Measurements from ENCODE around the gene IVL.

IVL gene

DNA sequence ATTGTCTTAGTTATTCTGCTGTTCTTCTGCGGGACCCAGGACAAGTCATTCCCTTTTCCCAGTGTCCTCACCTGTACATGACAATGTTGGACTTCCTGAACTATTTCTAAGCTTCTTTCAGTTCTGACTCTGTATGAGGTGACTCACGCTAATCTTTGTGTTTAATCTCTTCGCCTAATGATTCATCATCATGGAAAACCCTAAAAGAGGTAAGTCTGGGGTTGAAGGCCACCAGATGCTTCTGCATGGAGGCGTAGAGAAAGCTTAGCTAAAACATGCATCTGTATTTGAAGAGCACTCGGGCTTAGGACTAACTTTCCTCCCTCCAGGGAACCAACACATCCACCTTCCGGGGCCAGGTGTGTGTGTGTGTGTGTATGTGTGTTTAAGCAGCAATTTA is 46.1 kb downstream of the IVL start:
- Histone ChIP-seq H3K9me3 (ENCODE audit: insufficient read depth, low read length) (no peaks in the 10 kb centered on the region), H2AFZ (ENCODE audit: low read depth, low read length) (no peak overlapping the region), H3K9ac (ENCODE audit: low read length) (no peak overlapping the region), H3K27me3 (ENCODE audit: low read depth, low read length) (peaks cover 71% of the 10 kb centered on the region), H3K27ac (ENCODE audit: low read length) (no peak overlapping the region), H3K4me1 (ENCODE audit: low read length) (no peaks in the 10 kb centered on the region), H3K4me3 (ENCODE audit: low read length) (no peak overlapping the region), H4K20me1 (ENCODE audit: insufficient read depth, low read length) (no peaks in the 10 kb centered on the region), H3K4me2 (ENCODE audit: low read length) (no peak overlapping the region), H3K36me3 (replicated peaks; ENCODE audit: low read depth, low read length) (no peaks in the 10 kb centered on the region), H3K79me2 (ENCODE audit: low read length) (no peaks in the 10 kb centered on the region)
- TF ChIP-seq, protein P1, sequence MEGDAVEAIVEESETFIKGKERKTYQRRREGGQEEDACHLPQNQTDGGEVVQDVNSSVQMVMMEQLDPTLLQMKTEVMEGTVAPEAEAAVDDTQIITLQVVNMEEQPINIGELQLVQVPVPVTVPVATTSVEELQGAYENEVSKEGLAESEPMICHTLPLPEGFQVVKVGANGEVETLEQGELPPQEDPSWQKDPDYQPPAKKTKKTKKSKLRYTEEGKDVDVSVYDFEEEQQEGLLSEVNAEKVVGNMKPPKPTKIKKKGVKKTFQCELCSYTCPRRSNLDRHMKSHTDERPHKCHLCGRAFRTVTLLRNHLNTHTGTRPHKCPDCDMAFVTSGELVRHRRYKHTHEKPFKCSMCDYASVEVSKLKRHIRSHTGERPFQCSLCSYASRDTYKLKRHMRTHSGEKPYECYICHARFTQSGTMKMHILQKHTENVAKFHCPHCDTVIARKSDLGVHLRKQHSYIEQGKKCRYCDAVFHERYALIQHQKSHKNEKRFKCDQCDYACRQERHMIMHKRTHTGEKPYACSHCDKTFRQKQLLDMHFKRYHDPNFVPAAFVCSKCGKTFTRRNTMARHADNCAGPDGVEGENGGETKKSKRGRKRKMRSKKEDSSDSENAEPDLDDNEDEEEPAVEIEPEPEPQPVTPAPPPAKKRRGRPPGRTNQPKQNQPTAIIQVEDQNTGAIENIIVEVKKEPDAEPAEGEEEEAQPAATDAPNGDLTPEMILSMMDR (IDR thresholded peaks at IDR 0.05; ENCODE audit: low read depth, low read length): no peak
- no peak for TF ChIP-seq EZH2phosphoT487 (IDR thresholded peaks at IDR 0.05; ENCODE audit: low read depth)

DNA sequence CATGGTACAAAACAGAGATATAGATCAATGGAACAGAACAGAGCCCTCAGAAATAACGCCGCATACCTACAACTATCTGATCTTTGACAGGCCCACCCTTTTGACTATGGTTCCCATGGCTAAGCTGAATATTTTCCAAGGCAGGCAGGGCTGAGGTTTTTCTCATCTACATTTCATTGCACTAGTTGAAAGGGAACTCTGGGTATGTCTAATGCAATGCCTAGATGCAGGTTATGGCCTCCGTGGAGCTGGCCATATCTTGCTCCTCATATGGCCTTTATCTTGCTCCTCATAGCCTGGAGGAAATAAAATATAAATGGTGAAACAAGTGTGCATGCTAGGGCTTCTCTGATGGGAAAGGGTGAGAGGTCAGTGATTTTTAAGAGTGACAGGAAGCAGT is 49.2 kb downstream of the IVL start:
- H3K4me3 ChIP-seq (ENCODE audit: low read length): no peak overlapping the region
- no peak overlapping the region for H2AFZ ChIP-seq (ENCODE audit: low read depth, low read length)
- TF ChIP-seq, protein P1 (IDR thresholded peaks at IDR 0.05; ENCODE audit: low read depth, low read length): no peak
- TF ChIP-seq EZH2phosphoT487 (IDR thresholded peaks at IDR 0.05; ENCODE audit: low read depth): no peak
- H3K9me3 ChIP-seq (ENCODE audit: insufficient read depth, low read length): no peaks in the 10 kb centered on the region
- no peak overlapping the region for H3K27ac ChIP-seq (ENCODE audit: low read length)
- H3K79me2 ChIP-seq (ENCODE audit: low read length): no peaks in the 10 kb centered on the region
- peaks cover 7% of the 10 kb centered on the region for H3K4me1 ChIP-seq (ENCODE audit: low read length)
- no peak overlapping the region for H3K9ac ChIP-seq (ENCODE audit: low read length)
- H3K27me3 ChIP-seq (ENCODE audit: low read depth, low read length): peaks cover 53% of the 10 kb centered on the region
- no peaks in the 10 kb centered on the region for H4K20me1 ChIP-seq (ENCODE audit: insufficient read depth, low read length)
- no peak overlapping the region for H3K4me2 ChIP-seq (ENCODE audit: low read length)
- no peaks in the 10 kb centered on the region for H3K36me3 ChIP-seq (replicated peaks; ENCODE audit: low read depth, low read length)

DNA sequence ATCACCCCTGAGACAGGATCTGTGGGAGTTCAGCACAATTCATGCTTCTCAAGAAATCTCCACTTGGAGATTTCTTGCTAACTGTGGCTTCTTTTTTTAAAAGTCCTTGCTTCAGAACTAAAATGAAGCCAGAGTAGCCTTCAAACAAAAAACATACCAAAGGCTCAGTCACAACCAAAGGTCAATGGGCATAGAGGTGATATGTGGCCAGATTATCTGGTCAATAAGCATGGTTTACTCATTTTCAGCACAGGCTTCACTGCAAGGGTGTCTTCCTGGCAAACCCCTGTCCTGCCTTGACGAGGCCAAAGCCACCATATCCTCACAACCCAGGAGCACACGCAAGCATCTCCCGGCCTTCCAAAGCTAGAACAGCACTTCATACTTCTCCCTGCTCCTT is 50.9 kb downstream of the IVL start:
- Histone ChIP-seq H4K20me1 (ENCODE audit: insufficient read depth, low read length) (no peaks in the 10 kb centered on the region), H3K27me3 (ENCODE audit: low read depth, low read length) (peaks cover 40% of the 10 kb centered on the region), H3K27ac (ENCODE audit: low read length) (no peak overlapping the region), H2AFZ (ENCODE audit: low read depth, low read length) (no peak overlapping the region), H3K4me2 (ENCODE audit: low read length) (no peak overlapping the region), H3K79me2 (ENCODE audit: low read length) (no peaks in the 10 kb centered on the region), H3K36me3 (replicated peaks; ENCODE audit: low read depth, low read length) (no peaks in the 10 kb centered on the region), H3K9ac (ENCODE audit: low read length) (no peak overlapping the region), H3K4me1 (ENCODE audit: low read length) (peaks cover 7% of the 10 kb centered on the region), H3K4me3 (ENCODE audit: low read length) (no peak overlapping the region), H3K9me3 (ENCODE audit: insufficient read depth, low read length) (no peaks in the 10 kb centered on the region)
- no peak for TF ChIP-seq EZH2phosphoT487 (IDR thresholded peaks at IDR 0.05; ENCODE audit: low read depth)
- TF ChIP-seq, protein P1 (IDR thresholded peaks at IDR 0.05; ENCODE audit: low read depth, low read length): no peak

DNA sequence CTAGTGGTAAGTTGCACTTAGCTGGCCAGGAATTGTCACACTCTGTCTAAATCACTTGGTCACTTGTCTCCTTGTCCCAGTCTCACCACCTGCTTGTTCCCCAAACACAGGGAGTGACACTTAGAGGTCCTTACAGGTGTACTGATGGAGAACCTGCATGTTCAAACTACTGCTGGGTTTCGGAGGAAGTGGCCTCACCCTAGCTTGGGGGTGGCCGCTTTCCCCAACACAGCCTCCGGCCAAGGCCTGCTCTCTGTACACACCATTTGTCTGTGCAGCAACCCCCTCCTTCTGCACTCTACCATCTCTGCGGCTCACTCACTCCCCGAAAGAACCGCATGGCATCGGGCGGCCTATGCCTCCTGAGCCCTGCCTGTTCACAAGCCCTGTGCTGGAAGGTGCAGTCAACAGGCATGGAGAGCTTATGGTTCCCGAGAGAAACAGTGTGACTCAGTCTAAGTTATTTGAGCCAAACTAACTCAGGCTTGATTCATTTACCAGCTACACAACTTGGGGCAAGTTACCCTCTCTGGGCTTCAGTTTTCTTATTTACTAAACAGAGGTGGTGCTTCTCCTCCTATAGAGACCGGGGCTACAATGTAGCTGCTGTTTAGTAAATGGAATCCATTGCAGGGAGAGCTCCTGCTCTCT is 51.6 kb downstream of the IVL start:
- no peaks in the 10 kb centered on the region for H3K79me2 ChIP-seq (ENCODE audit: low read length)
- H3K9ac ChIP-seq (ENCODE audit: low read length): no peak overlapping the region
- H3K27me3 ChIP-seq (ENCODE audit: low read depth, low read length): peaks cover 40% of the 10 kb centered on the region
- no peaks in the 10 kb centered on the region for H3K9me3 ChIP-seq (ENCODE audit: insufficient read depth, low read length)
- TF ChIP-seq, protein P1 (IDR thresholded peaks at IDR 0.05; ENCODE audit: low read depth, low read length): no peak
- TF ChIP-seq EZH2phosphoT487 (IDR thresholded peaks at IDR 0.05; ENCODE audit: low read depth): no peak
- no peak overlapping the region for H3K27ac ChIP-seq (ENCODE audit: low read length)
- H3K36me3 ChIP-seq (replicated peaks; ENCODE audit: low read depth, low read length): no peaks in the 10 kb centered on the region
- H3K4me3 ChIP-seq (ENCODE audit: low read length): no peak overlapping the region
- peaks cover 7% of the 10 kb centered on the region for H3K4me1 ChIP-seq (ENCODE audit: low read length)
- no peak overlapping the region for H3K4me2 ChIP-seq (ENCODE audit: low read length)
- H4K20me1 ChIP-seq (ENCODE audit: insufficient read depth, low read length): no peaks in the 10 kb centered on the region
- H2AFZ ChIP-seq (ENCODE audit: low read depth, low read length): no peak overlapping the region

Data from OCI-LY3 (cell line).